ENCODE measurements around the gene IKZF5. TPM values are rescaled to one million over a fixed set of nuclear protein-coding genes. Genes with fewer than 3 reads are reported as not detected.

Gene IKZF5
- total and polyA plus RNA-seq, 9 of the 15 experiments (the other 6 are each of a cell fraction or from before 2014, with no cell fraction given), result 3.8 to 19.6 (median 12.4) TPM

- no peak for DNase-seq (ENCODE audit: extremely low read depth in 1 of 4, low spot score in 3 of 4)
- no peak for ATAC-seq
- Histone ChIP-seq H3K79me2 (ENCODE audit: control insufficient read depth, insufficient read depth, low read length) (no peaks in the 10 kb centered on the region), H3K27me3 (ENCODE audit: control insufficient read depth in 2 of 2, insufficient read depth in 2 of 2, low read length in 2 of 2) (no peaks in the 10 kb centered on the region), H3K4me2 (ENCODE audit: insufficient read depth, low read length) (no peak overlapping the region), H4K20me1 (replicated peaks; ENCODE audit: control insufficient read depth, insufficient read depth, low read length) (no peaks in the 10 kb centered on the region; the same call in 1 of the 2 replicates), H3K4me1 (replicated peaks in 1 of 2; ENCODE audit: control insufficient read depth in 2 of 2, insufficient read depth in 2 of 2, low read length in 2 of 2) (no peaks in the 10 kb centered on the region; a peak in 1 of 5 replicates), H3K9me3 (replicated peaks; ENCODE audit: control insufficient read depth, insufficient read depth, low read depth, low read length) (no peaks in the 10 kb centered on the region), H3K27ac (ENCODE audit: extremely low read depth, low read depth, low read length) (no peak overlapping the region), H3K36me3 (ENCODE audit: control insufficient read depth, insufficient read depth, low read length) (no peaks in the 10 kb centered on the region), H2AFZ (ENCODE audit: low read depth, low read length) (no peak overlapping the region), H3K4me3 (no peak overlapping the region), H3K9ac (ENCODE audit: insufficient read depth in 1 of 2, low read depth in 2 of 2, low read length in 2 of 2) (no peak overlapping the region), H3K9me1 (ENCODE audit: control insufficient read depth, insufficient read depth, low read length) (no peaks in the 10 kb centered on the region)
- POLR2A ChIA-PET, result no interaction called here
- FAIRE-seq, result no peak
- in situ Hi-C loops (cut with MboI) (loop anchor here (25.0 kb wide), 1 partner anchor 936 kb away; no protein-coding TSS in a partner anchor), intact Hi-C loops (cut with micrococcal nuclease) (no loop called here)
- CTCF ChIA-PET (ENCODE audit: low intra/inter-chr PET ratio), result no interaction called here
- WGBS (ENCODE audit: insufficient coverage, low coverage, missing lambda C conversion rate), result 0% methylated on average over 1 of the region's 1 CpG
- no TSS peak for BruUV-seq (replicated peaks)
- TF ChIP-seq BRD4 (IDR thresholded peaks at IDR 0.05) (no peak), SMC3 (conservative IDR thresholded peaks at IDR 0.05; ENCODE audit: insufficient read depth, low read depth, low read length) (no peak), NR2C1 (IDR thresholded peaks at IDR 0.05) (no peak), NR2C1 (tag; IDR thresholded peaks at IDR 0.05) (no peak), THRAP3 (IDR thresholded peaks at IDR 0.05; ENCODE audit: borderline replicate concordance) (no peak), NCOA2 (IDR thresholded peaks at IDR 0.05; ENCODE audit: partially characterized antibody in 2 of 2) (no peak), FOXO4 (CRISPR knock-in tag; IDR thresholded peaks at IDR 0.05) (no peak), ZBED1 (IDR thresholded peaks at IDR 0.05) (no peak), CEBPG (CRISPR knock-in tag; IDR thresholded peaks at IDR 0.05) (no peak), CEBPG (tag; conservative IDR thresholded peaks at IDR 0.05 in 1 of 2, IDR thresholded peaks at IDR 0.05 in 1 of 2) (no peak), ILF3 (IDR thresholded peaks at IDR 0.05; ENCODE audit: borderline replicate concordance) (no peak), ZNF76 (CRISPR knock-in tag; IDR thresholded peaks at IDR 0.05; ENCODE audit: borderline replicate concordance) (no peak), GATAD2B (IDR thresholded peaks at IDR 0.05; ENCODE audit: borderline replicate concordance) (no peak), HNRNPUL1 (IDR thresholded peaks at IDR 0.05; ENCODE audit: low read length) (no peak), USF2 (CRISPR knock-in tag; IDR thresholded peaks at IDR 0.05) (no peak), CBX3 (IDR thresholded peaks at IDR 0.05; ENCODE audit: borderline replicate concordance in 1 of 2, low read length in 2 of 2) (no peak), CBX8 (IDR thresholded peaks at IDR 0.05; ENCODE audit: borderline replicate concordance, extremely low read depth, low read depth, low read length, poor library complexity, severe bottlenecking) (no peak), JUN (IDR thresholded peaks at IDR 0.05; ENCODE audit: borderline replicate concordance, low read depth, low read length) (no peak), JUN (CRISPR knock-in tag; IDR thresholded peaks at IDR 0.05; ENCODE audit: borderline replicate concordance) (no peak), KLF10 (CRISPR knock-in tag; IDR thresholded peaks at IDR 0.05) (no peak), ETV6 (IDR thresholded peaks at IDR 0.05; ENCODE audit: borderline replicate concordance in 1 of 2, low read depth in 2 of 2, low read length in 1 of 2) (no peak), ETV6 (CRISPR knock-in tag; IDR thresholded peaks at IDR 0.05; ENCODE audit: borderline replicate concordance) (no peak)
Measured at GRCh38 chr10:123026302-123026701, 17.7 kb upstream of the IKZF5 start.

All from K562 (cell line).